ENCODE data around the gene HGFAC. TPM values are rescaled to one million over a fixed set of nuclear protein-coding genes. Genes with fewer than 3 reads are reported as not detected.

The HGFAC gene
- total RNA-seq, 1 experiment from 2014 or later = 0.20 TPM

DNA sequence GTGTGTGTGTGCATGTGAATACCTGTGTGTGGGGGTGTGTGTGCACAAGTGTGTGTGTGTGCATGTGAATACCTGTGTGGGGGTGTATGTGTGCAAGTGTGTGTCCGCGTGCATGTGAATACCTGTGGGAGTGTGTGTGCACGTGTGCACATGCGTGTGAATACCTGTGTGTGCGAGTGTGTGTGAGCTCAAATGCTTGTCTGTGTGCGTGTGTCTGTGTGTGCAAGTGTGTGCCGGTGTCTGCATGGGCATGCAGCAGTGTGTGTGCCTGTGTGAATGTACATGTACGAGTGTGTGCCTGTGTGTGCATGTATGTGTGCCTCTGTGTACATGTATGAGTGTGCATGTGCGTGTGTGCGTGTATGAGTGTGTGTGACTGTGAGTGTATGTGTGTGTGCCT, 26.4 kb downstream of the HGFAC start:
- POLR2A ChIA-PET = no interaction called here
- no peak for DNase-seq (ENCODE audit: low spot score)

DNA sequence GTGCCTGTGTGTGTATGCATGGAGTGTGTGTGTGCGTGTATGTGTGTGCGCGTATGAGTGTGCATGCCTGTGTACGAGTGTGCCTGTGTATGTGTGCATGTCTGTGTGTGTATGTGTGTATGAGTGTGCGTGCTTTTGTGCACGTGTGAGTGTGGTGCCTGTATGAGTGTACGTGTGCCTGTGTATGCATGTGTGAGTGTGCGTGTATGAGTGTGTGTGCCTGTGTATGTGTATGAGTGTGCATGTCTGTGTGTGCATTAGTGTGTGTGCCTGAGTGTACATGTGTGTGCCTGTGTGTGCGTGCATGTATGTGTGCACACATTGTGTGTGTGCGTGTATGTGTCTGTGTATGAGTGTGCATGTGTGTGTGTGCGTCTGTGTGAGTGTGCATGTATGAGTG, 27.0 kb downstream of the HGFAC start:
- Mint-ChIP-seq H3K9me3 (no peaks in the 10 kb centered on the region), H3K27ac (no peak overlapping the region), H3K4me1 (peaks cover 5% of the 10 kb centered on the region; the same call in 1 of the 2 replicates), H3K27me3 (ENCODE audit: low read depth) (peaks cover 36% of the 10 kb centered on the region), H3K4me3 (no peak overlapping the region), H3K36me3 (no peaks in the 10 kb centered on the region)
- TF ChIP-seq NFE2L1 (CRISPR knock-in tag; IDR thresholded peaks at IDR 0.05) = 0 out of 2 replicates have a peak, but pooled peaks have one; percentile 60
- TF ChIP-seq PRRX2 (CRISPR knock-in tag; IDR thresholded peaks at IDR 0.05) = no peak
- TF ChIP-seq SP1 (CRISPR knock-in tag; conservative IDR thresholded peaks at IDR 0.05) = no peak
- no peak for TF ChIP-seq SOX15 (CRISPR knock-in tag; IDR thresholded peaks at IDR 0.05)
- no peak for ATAC-seq
- ChIA-PET CTCF (no interaction called here), POLR2A (no interaction called here)
- no peak for DNase-seq (ENCODE audit: low spot score)

More for the DNA sequence above, 26.4 kb downstream of the HGFAC start:
- Mint-ChIP-seq H3K4me3 (no peak overlapping the region), H3K9me3 (no peaks in the 10 kb centered on the region), H3K36me3 (no peaks in the 10 kb centered on the region), H3K27me3 (ENCODE audit: low read depth) (peaks cover 34% of the 10 kb centered on the region), H3K27ac (no peak overlapping the region), H3K4me1 (peaks cover 2% of the 10 kb centered on the region; the same call in 1 of the 2 replicates)
- ATAC-seq = no peak
- no peak for TF ChIP-seq EMX1 (CRISPR knock-in tag; IDR thresholded peaks at IDR 0.05)
- TF ChIP-seq, protein P1, sequence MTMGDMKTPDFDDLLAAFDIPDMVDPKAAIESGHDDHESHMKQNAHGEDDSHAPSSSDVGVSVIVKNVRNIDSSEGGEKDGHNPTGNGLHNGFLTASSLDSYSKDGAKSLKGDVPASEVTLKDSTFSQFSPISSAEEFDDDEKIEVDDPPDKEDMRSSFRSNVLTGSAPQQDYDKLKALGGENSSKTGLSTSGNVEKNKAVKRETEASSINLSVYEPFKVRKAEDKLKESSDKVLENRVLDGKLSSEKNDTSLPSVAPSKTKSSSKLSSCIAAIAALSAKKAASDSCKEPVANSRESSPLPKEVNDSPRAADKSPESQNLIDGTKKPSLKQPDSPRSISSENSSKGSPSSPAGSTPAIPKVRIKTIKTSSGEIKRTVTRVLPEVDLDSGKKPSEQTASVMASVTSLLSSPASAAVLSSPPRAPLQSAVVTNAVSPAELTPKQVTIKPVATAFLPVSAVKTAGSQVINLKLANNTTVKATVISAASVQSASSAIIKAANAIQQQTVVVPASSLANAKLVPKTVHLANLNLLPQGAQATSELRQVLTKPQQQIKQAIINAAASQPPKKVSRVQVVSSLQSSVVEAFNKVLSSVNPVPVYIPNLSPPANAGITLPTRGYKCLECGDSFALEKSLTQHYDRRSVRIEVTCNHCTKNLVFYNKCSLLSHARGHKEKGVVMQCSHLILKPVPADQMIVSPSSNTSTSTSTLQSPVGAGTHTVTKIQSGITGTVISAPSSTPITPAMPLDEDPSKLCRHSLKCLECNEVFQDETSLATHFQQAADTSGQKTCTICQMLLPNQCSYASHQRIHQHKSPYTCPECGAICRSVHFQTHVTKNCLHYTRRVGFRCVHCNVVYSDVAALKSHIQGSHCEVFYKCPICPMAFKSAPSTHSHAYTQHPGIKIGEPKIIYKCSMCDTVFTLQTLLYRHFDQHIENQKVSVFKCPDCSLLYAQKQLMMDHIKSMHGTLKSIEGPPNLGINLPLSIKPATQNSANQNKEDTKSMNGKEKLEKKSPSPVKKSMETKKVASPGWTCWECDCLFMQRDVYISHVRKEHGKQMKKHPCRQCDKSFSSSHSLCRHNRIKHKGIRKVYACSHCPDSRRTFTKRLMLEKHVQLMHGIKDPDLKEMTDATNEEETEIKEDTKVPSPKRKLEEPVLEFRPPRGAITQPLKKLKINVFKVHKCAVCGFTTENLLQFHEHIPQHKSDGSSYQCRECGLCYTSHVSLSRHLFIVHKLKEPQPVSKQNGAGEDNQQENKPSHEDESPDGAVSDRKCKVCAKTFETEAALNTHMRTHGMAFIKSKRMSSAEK (CRISPR knock-in tag; IDR thresholded peaks at IDR 0.05; ENCODE audit: borderline replicate concordance) = no peak
- TF ChIP-seq, protein P2, sequence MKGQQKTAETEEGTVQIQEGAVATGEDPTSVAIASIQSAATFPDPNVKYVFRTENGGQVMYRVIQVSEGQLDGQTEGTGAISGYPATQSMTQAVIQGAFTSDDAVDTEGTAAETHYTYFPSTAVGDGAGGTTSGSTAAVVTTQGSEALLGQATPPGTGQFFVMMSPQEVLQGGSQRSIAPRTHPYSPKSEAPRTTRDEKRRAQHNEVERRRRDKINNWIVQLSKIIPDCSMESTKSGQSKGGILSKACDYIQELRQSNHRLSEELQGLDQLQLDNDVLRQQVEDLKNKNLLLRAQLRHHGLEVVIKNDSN (CRISPR knock-in tag; IDR thresholded peaks at IDR 0.05) = no peak
- TF ChIP-seq, protein P3, sequence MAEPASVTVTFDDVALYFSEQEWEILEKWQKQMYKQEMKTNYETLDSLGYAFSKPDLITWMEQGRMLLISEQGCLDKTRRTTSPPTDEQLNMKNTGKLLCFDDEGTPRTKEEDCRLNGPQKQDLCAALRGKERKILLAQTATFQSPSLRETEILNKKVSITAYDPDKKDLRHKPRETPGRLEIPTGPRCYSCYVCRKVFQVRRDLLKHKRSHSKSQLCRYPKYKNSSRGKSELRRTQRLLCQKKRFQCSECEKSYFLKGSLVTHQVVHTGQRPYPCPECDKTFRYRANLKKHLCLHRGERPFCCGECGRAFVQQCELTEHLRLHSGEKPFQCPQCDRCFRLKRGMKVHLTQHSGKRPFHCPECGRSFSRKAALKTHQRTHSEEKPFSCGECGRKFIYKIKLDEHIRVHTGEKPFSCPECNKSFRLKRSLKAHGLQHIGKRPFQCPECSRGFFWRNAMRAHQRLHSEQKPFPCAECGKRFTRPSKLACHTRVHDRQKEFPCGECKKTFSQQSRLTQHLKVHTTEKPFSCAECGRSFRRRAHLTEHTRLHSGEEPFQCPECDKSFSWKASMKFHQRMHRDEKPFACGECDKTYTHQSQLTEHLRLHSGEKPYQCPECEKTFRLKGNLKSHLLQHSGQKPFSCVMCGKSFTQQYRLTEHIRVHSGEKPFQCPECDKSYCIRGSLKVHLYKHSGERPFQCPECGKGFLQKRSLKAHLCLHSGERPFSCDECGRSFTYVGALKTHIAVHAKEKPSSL (CRISPR knock-in tag; conservative IDR thresholded peaks at IDR 0.05) = no peak
- TF ChIP-seq, protein P4, sequence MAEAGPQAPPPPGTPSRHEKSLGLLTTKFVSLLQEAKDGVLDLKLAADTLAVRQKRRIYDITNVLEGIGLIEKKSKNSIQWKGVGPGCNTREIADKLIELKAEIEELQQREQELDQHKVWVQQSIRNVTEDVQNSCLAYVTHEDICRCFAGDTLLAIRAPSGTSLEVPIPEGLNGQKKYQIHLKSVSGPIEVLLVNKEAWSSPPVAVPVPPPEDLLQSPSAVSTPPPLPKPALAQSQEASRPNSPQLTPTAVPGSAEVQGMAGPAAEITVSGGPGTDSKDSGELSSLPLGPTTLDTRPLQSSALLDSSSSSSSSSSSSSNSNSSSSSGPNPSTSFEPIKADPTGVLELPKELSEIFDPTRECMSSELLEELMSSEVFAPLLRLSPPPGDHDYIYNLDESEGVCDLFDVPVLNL (CRISPR knock-in tag; IDR thresholded peaks at IDR 0.05; ENCODE audit: borderline replicate concordance, low read depth) = no peak
- TF ChIP-seq TCF7 (CRISPR knock-in tag; IDR thresholded peaks at IDR 0.05; ENCODE audit: low read depth) = no peak
- no peak for TF ChIP-seq ZNF423 (CRISPR knock-in tag; IDR thresholded peaks at IDR 0.05)
- TF ChIP-seq, protein P5, sequence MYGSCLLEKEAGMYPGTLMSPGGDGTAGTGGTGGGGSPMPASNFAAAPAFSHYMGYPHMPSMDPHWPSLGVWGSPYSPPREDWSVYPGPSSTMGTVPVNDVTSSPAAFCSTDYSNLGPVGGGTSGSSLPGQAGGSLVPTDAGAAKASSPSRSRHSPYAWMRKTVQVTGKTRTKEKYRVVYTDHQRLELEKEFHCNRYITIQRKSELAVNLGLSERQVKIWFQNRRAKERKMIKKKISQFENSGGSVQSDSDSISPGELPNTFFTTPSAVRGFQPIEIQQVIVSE (CRISPR knock-in tag; IDR thresholded peaks at IDR 0.05; ENCODE audit: borderline replicate concordance) = no peak
- CTCF ChIA-PET = no interaction called here

Measured in WTC11 (cell line).